K562 (cell line): ENCODE results near the gene E2F3. TPM values are rescaled to one million over a fixed set of nuclear protein-coding genes. Genes with fewer than 3 reads are reported as not detected.

ENCODE experiments used
- ATF4 ChIP-seq: fragments of 450-650 bp; formaldehyde crosslinking; IDR thresholded peaks from 2 replicates; pipeline ENCODE4 v1.4.0; 2022; ENCODE audit warnings: mild to moderate bottlenecking, moderate library complexity
- ELF2 ChIP-seq: fragments of 250-450 bp; sonication (Bioruptor Pico); IDR thresholded peaks from 2 replicates; pipeline ENCODE4 v1.5.0; 2021; ENCODE audit warnings: mild to moderate bottlenecking
- JUND ChIP-seq, 2 experiments: IDR thresholded peaks; 2 replicates in 1 of 2; 3 replicates in 1 of 2; pipeline ENCODE4 v1.6.1; 2011; ENCODE audit warnings: borderline replicate concordance in 2 of 2, low read depth in 2 of 2, low read length in 2 of 2, improper control_type of control experiment in 1 of 2, missing biosample characterization in 1 of 2, missing genetic modification characterization in 1 of 2, missing genetic modification reagents in 1 of 2
- NFE2 ChIP-seq: IDR thresholded peaks from 2 replicates; pipeline ENCODE4 v1.6.1; 2014; ENCODE audit warnings: antibody characterized with exemption, low read depth
- NFIX ChIP-seq: fragments of 250-450 bp; sonication (Bioruptor Pico); IDR thresholded peaks from 2 replicates; pipeline ENCODE4 v1.4.0; 2020; ENCODE audit warnings: low read depth, mild to moderate bottlenecking, moderate library complexity
- NR0B1 ChIP-seq: fragments of 450-650 bp; IDR thresholded peaks from one replicate; pipeline ENCODE4 v1.6.1; 2018; ENCODE audit warnings: mild to moderate bottlenecking, moderate library complexity; ENCODE audit not compliant: partially characterized antibody
- PHF21A ChIP-seq: fragments of 450-650 bp; IDR thresholded peaks from 2 replicates; pipeline ENCODE4 v1.6.1; 2017; ENCODE audit warnings: low read depth, borderline replicate concordance
- POLR3G ChIP-seq: IDR thresholded peaks from 2 replicates; pipeline ENCODE4 v1.6.1; 2011; ENCODE audit not compliant: insufficient read length, insufficient replicate concordance; ENCODE audit errors: extremely low read depth
- SNRNP70 ChIP-seq: fragments of 200-400 bp; formaldehyde crosslinking; optimal IDR thresholded peaks from 2 replicates; pipeline ENCODE3; 2017; ENCODE audit warnings: low read depth, low read length
- TEAD4 ChIP-seq, 2 experiments: sonication (generic) in 1 of 2; formaldehyde crosslinking in 1 of 2; IDR thresholded peaks; 2 replicates each; pipeline versions ENCODE4 v1.6.1 to v1.8.0; 2012 to 2022; ENCODE audit warnings: borderline replicate concordance in 1 of 2, inconsistent platforms in 1 of 2, low read length in 1 of 2, mild to moderate bottlenecking in 1 of 2, missing genetic modification reagents in 1 of 2
- TGIF2 ChIP-seq: sonication (generic); formaldehyde crosslinking; IDR thresholded peaks from 2 replicates; pipeline ENCODE4 v1.8.1; 2022; ENCODE audit warnings: mild to moderate bottlenecking, missing genetic modification reagents, moderate library complexity
- TRIM25 ChIP-seq: fragments of 450-650 bp; IDR thresholded peaks from 2 replicates; pipeline ENCODE4 v1.7.0; 2016; ENCODE audit warnings: borderline replicate concordance
- ZNF134 ChIP-seq: fragments of 250-450 bp; sonication (Bioruptor Pico); conservative IDR thresholded peaks from 2 replicates; pipeline ENCODE4 v1.4.0; 2020
- ZNF232 ChIP-seq: sonication (generic); formaldehyde crosslinking; IDR thresholded peaks from 2 replicates; pipeline ENCODE4 v1.8.0; 2022; ENCODE audit warnings: mild to moderate bottlenecking, missing genetic modification reagents
- ZNF444 ChIP-seq: fragments of 250-450 bp; sonication (Bioruptor Pico); IDR thresholded peaks from 2 replicates; pipeline ENCODE4 v1.4.0; 2020; ENCODE audit warnings: mild to moderate bottlenecking, moderate library complexity
- ZNF668 ChIP-seq: fragments of 250-450 bp; sonication (Bioruptor Pico); IDR thresholded peaks from 2 replicates; pipeline ENCODE4 v1.8.0; 2022; ENCODE audit warnings: mild to moderate bottlenecking, inconsistent platforms
- polyA plus RNA-seq, 8 experiments: library from polyadenylated mRNA; depleted of rRNA in 4 of 8; stranded (reverse) in 5 of 8; unstranded in 3 of 8; fragments of >200 nt; fragmentation: Nextera tagmentation in 2 of 8; fragmentation: Illumina TruSeq in 1 of 8; extraction: Ambion mirVana in 2 of 8; extraction: Trizol in 1 of 8; gene quantifications; 2 replicates each; pipeline versions ENCODE4 v1.2.1 to v1.2.3, GENCODE V29; 2011 to 2014; ENCODE audit warnings: inconsistent platforms in 1 of 8, missing spikeins in 1 of 8
- total RNA-seq, 7 experiments: library from RNA; depleted of rRNA in 6 of 7; stranded (reverse); fragments of >200 nt in 6 of 7; fragmentation: Illumina TruSeq in 2 of 7; extraction: Trizol in 2 of 7; gene quantifications; 2 replicates each; pipeline versions ENCODE4 v1.2.1 to v1.2.3, GENCODE V29; 2011 to 2021; ENCODE audit warnings: low replicate concordance in 1 of 7
- TF ChIP-seq, protein P1 (sequence below): fragments of 450-650 bp; IDR thresholded peaks from 2 replicates; pipeline ENCODE4 v1.6.1; 2018; ENCODE audit not compliant: partially characterized antibody

Gene E2F3
- total and polyA plus RNA-seq, 9 of the 15 experiments (the other 6 are each of a cell fraction or from before 2014, with no cell fraction given), result 11.1 to 44.7 (median 27.2) TPM

DNA sequence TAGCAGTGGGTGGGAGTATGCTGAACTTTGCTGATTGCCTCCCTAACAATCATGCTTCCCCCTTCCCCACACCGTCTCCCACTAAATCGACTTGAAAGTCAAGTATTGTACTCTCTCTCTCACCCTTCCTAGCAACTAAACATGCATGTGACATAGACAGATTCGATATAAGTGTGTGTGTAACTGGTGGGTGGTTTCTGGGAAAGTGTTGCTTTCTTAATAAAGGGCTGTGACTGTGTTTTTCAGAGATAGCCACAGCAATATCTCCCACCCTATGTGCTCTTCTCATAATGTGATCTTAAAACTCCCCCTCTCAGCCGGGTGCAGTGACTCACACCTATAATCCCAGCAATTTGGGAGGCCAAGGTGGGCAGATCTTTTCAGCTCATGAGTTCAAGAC is 49.3 kb upstream of the E2F3 start (continued):
- TF ChIP-seq ATF4 (CRISPR knock-in tag) (no peak), ZNF668 (no peak), TRIM25 (no peak), TEAD4 (IDR thresholded peaks at IDR 0.05; ENCODE audit: low read length) (peak; percentile 48; the same call in 1 of the 2 replicates), TEAD4 (CRISPR knock-in tag; IDR thresholded peaks at IDR 0.05; ENCODE audit: borderline replicate concordance) (no peak), POLR3G (no peak), ZNF232 (CRISPR knock-in tag) (no peak), NFIX (no peak), SNRNP70 (no peak), TGIF2 (no peak), PHF21A (no peak), ZNF134 (no peak), ZNF444 (no peak), ELF2 (CRISPR knock-in tag) (no peak), JUND (IDR thresholded peaks at IDR 0.05; ENCODE audit: borderline replicate concordance, low read depth, low read length) (peak; percentile 56), JUND (tag; IDR thresholded peaks at IDR 0.05; ENCODE audit: borderline replicate concordance, low read depth, low read length) (no peak; the same call in 2 of the 3 replicates), NR0B1 (no peak), NFE2 (no peak)
- TF ChIP-seq, protein P1, sequence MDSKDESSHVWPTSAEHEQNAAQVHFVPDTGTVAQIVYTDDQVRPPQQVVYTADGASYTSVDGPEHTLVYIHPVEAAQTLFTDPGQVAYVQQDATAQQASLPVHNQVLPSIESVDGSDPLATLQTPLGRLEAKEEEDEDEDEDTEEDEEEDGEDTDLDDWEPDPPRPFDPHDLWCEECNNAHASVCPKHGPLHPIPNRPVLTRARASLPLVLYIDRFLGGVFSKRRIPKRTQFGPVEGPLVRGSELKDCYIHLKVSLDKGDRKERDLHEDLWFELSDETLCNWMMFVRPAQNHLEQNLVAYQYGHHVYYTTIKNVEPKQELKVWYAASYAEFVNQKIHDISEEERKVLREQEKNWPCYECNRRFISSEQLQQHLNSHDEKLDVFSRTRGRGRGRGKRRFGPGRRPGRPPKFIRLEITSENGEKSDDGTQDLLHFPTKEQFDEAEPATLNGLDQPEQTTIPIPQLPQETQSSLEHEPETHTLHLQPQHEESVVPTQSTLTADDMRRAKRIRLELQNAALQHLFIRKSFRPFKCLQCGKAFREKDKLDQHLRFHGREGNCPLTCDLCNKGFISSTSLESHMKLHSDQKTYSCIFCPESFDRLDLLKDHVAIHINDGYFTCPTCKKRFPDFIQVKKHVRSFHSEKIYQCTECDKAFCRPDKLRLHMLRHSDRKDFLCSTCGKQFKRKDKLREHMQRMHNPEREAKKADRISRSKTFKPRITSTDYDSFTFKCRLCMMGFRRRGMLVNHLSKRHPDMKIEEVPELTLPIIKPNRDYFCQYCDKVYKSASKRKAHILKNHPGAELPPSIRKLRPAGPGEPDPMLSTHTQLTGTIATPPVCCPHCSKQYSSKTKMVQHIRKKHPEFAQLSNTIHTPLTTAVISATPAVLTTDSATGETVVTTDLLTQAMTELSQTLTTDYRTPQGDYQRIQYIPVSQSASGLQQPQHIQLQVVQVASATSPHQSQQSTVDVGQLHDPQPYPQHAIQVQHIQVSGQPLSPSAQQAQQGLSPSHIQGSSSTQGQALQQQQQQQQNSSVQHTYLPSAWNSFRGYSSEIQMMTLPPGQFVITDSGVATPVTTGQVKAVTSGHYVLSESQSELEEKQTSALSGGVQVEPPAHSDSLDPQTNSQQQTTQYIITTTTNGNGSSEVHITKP, result peak; percentile 29
